SK-N-SH treated with all-trans-retinoic acid at 6 μM for 48 hours (cell line): ENCODE results near the gene PRKG1.

Experiments
- ATAC-seq: fragments of 200-7000 bp; cut with Tn5 transposase; 3 replicates; pipeline ENCODE4 v1.9.1; 2020; ENCODE audit warnings: mild to moderate bottlenecking, moderate library complexity
- BACH2 ChIP-seq: fragments of 250-450 bp; sonication (Bioruptor Pico); IDR thresholded peaks from 2 replicates; pipeline ENCODE4 v1.9.0; 2021; ENCODE audit warnings: mild to moderate bottlenecking, borderline replicate concordance
- CSDC2 ChIP-seq: fragments of 250-450 bp; sonication (Bioruptor Pico); IDR thresholded peaks from 2 replicates; pipeline ENCODE4 v1.5.0; 2020; ENCODE audit warnings: mild to moderate bottlenecking, moderate library complexity
- GLIS3 ChIP-seq: fragments of 250-450 bp; sonication (Bioruptor Pico); IDR thresholded peaks from 2 replicates; pipeline ENCODE4 v1.5.0; 2020; ENCODE audit warnings: mild to moderate bottlenecking, moderate library complexity
- ISL1 ChIP-seq: fragments of 250-450 bp; sonication (Bioruptor Pico); IDR thresholded peaks from 2 replicates; pipeline ENCODE4 v2.1.2; 2022; ENCODE audit warnings: mild to moderate bottlenecking, moderate library complexity
- OSR1 ChIP-seq: fragments of 250-450 bp; sonication (Bioruptor Pico); IDR thresholded peaks from 2 replicates; pipeline ENCODE4 v1.8.0; 2022; ENCODE audit warnings: moderate library complexity, mild to moderate bottlenecking, inconsistent platforms
- PPARA ChIP-seq: fragments of 250-450 bp; sonication (Bioruptor Pico); IDR thresholded peaks from 2 replicates; pipeline ENCODE4 v1.5.0; 2020; ENCODE audit warnings: mild to moderate bottlenecking, borderline replicate concordance
- RARB ChIP-seq: fragments of 250-450 bp; sonication (Bioruptor Pico); IDR thresholded peaks from 2 replicates; pipeline ENCODE4 v1.8.0; 2021; ENCODE audit warnings: mild to moderate bottlenecking, moderate library complexity
- SNAI2 ChIP-seq: fragments of 250-450 bp; sonication (Bioruptor Pico); IDR thresholded peaks from 2 replicates; pipeline ENCODE4 v1.5.0; 2020; ENCODE audit warnings: mild to moderate bottlenecking, moderate library complexity
- TCF4 ChIP-seq: fragments of 250-450 bp; sonication (Bioruptor Pico); IDR thresholded peaks from 2 replicates; pipeline ENCODE4 v1.8.0; 2021; ENCODE audit warnings: mild to moderate bottlenecking, moderate library complexity, borderline replicate concordance
- TOX ChIP-seq: fragments of 250-450 bp; sonication (Bioruptor Pico); IDR thresholded peaks from 2 replicates; pipeline ENCODE4 v1.8.0; 2021; ENCODE audit warnings: mild to moderate bottlenecking, moderate library complexity, borderline replicate concordance
- ZC3H10 ChIP-seq: fragments of 250-450 bp; sonication (Bioruptor Pico); IDR thresholded peaks from 2 replicates; pipeline ENCODE4 v1.5.1; 2021; ENCODE audit warnings: mild to moderate bottlenecking, moderate library complexity
- ZFP3 ChIP-seq: fragments of 250-450 bp; sonication (Bioruptor Pico); IDR thresholded peaks from 2 replicates; pipeline ENCODE4 v1.5.0; 2020; ENCODE audit warnings: mild to moderate bottlenecking, moderate library complexity
- ZFP30 ChIP-seq: fragments of 450-650 bp; formaldehyde crosslinking; IDR thresholded peaks from 2 replicates; pipeline ENCODE4 v1.5.0; 2022; ENCODE audit warnings: mild to moderate bottlenecking, moderate library complexity
- ZNF565 ChIP-seq: fragments of 450-650 bp; formaldehyde crosslinking; conservative IDR thresholded peaks from 2 replicates; pipeline ENCODE4 v1.5.0; 2020; ENCODE audit warnings: low read depth, mild to moderate bottlenecking, moderate library complexity
- ZNF70 ChIP-seq: fragments of 450-650 bp; formaldehyde crosslinking; IDR thresholded peaks from 2 replicates; pipeline ENCODE4 v1.5.0; 2020; ENCODE audit warnings: mild to moderate bottlenecking, moderate library complexity
- ZNF8 ChIP-seq: fragments of 450-650 bp; formaldehyde crosslinking; IDR thresholded peaks from 2 replicates; pipeline ENCODE4 v1.5.0; 2020; ENCODE audit warnings: mild to moderate bottlenecking, moderate library complexity
- TF ChIP-seq, protein P1 (sequence below): fragments of 250-450 bp; sonication (Bioruptor Pico); IDR thresholded peaks from 2 replicates; pipeline ENCODE4 v1.5.1; 2020; ENCODE audit warnings: low read depth, mild to moderate bottlenecking, moderate library complexity
- TF ChIP-seq, protein P2 (sequence below): fragments of 250-450 bp; sonication (Bioruptor Pico); IDR thresholded peaks from 2 replicates; pipeline ENCODE4 v1.8.0; 2020; ENCODE audit warnings: mild to moderate bottlenecking, moderate library complexity, borderline replicate concordance
- TF ChIP-seq, protein P3 (sequence below): fragments of 250-450 bp; sonication (Bioruptor Pico); IDR thresholded peaks from 2 replicates; pipeline ENCODE4 v1.5.1; 2021; ENCODE audit warnings: mild to moderate bottlenecking, moderate library complexity
- TF ChIP-seq, protein P4 (sequence below): fragments of 250-450 bp; sonication (Bioruptor Pico); IDR thresholded peaks from 2 replicates; pipeline ENCODE4 v1.8.0; 2021; ENCODE audit warnings: low read depth, mild to moderate bottlenecking, moderate library complexity, borderline replicate concordance
- TF ChIP-seq, protein P5 (sequence below): fragments of 250-450 bp; sonication (Bioruptor Pico); IDR thresholded peaks from 2 replicates; pipeline ENCODE4 v1.5.0; 2020; ENCODE audit warnings: mild to moderate bottlenecking, moderate library complexity

The PRKG1 gene

DNA sequence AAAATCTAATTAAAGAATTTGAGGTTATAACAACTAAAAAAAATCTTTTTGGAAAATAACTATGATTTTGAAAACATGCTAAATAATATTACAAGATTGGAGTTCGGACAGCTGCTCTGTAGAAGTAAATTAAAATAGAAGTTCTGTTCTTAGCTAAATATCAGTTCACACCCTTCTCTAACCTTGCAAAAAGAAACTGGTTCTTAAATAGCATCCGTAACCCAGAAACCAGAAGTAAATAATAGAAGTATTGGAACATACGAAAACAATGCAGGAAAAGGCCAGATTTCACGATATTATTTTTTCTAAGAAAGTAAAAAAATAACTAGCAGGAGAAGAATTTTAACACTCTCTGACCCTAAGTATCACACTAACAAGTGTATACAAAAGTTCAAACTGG, 164.7 kb downstream of the PRKG1 start:
- ATAC-seq: no peak
- no peak for TF ChIP-seq RARB (CRISPR knock-in tag)
- no peak for TF ChIP-seq BACH2
- TF ChIP-seq OSR1: no peak
- TF ChIP-seq, protein P1, sequence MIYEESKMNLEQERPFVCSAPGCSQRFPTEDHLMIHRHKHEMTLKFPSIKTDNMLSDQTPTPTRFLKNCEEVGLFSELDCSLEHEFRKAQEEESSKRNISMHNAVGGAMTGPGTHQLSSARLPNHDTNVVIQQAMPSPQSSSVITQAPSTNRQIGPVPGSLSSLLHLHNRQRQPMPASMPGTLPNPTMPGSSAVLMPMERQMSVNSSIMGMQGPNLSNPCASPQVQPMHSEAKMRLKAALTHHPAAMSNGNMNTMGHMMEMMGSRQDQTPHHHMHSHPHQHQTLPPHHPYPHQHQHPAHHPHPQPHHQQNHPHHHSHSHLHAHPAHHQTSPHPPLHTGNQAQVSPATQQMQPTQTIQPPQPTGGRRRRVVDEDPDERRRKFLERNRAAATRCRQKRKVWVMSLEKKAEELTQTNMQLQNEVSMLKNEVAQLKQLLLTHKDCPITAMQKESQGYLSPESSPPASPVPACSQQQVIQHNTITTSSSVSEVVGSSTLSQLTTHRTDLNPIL (CRISPR knock-in tag): no peak
- no peak for TF ChIP-seq TOX
- TF ChIP-seq, protein P2, sequence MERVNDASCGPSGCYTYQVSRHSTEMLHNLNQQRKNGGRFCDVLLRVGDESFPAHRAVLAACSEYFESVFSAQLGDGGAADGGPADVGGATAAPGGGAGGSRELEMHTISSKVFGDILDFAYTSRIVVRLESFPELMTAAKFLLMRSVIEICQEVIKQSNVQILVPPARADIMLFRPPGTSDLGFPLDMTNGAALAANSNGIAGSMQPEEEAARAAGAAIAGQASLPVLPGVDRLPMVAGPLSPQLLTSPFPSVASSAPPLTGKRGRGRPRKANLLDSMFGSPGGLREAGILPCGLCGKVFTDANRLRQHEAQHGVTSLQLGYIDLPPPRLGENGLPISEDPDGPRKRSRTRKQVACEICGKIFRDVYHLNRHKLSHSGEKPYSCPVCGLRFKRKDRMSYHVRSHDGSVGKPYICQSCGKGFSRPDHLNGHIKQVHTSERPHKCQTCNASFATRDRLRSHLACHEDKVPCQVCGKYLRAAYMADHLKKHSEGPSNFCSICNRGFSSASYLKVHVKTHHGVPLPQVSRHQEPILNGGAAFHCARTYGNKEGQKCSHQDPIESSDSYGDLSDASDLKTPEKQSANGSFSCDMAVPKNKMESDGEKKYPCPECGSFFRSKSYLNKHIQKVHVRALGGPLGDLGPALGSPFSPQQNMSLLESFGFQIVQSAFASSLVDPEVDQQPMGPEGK (CRISPR knock-in tag): no peak
- no peak for TF ChIP-seq ZNF70 (CRISPR knock-in tag)
- no peak for TF ChIP-seq ZFP3
- TF ChIP-seq, protein P3, sequence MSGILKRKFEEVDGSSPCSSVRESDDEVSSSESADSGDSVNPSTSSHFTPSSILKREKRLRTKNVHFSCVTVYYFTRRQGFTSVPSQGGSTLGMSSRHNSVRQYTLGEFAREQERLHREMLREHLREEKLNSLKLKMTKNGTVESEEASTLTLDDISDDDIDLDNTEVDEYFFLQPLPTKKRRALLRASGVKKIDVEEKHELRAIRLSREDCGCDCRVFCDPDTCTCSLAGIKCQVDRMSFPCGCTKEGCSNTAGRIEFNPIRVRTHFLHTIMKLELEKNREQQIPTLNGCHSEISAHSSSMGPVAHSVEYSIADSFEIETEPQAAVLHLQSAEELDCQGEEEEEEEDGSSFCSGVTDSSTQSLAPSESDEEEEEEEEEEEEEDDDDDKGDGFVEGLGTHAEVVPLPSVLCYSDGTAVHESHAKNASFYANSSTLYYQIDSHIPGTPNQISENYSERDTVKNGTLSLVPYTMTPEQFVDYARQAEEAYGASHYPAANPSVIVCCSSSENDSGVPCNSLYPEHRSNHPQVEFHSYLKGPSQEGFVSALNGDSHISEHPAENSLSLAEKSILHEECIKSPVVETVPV (CRISPR knock-in tag): no peak
- no peak for TF ChIP-seq GLIS3
- TF ChIP-seq SNAI2 (CRISPR knock-in tag): no peak
- no peak for TF ChIP-seq PPARA (CRISPR knock-in tag)
- no peak for TF ChIP-seq ZNF565 (CRISPR knock-in tag)
- no peak for TF ChIP-seq ZNF8
- TF ChIP-seq, protein P4, sequence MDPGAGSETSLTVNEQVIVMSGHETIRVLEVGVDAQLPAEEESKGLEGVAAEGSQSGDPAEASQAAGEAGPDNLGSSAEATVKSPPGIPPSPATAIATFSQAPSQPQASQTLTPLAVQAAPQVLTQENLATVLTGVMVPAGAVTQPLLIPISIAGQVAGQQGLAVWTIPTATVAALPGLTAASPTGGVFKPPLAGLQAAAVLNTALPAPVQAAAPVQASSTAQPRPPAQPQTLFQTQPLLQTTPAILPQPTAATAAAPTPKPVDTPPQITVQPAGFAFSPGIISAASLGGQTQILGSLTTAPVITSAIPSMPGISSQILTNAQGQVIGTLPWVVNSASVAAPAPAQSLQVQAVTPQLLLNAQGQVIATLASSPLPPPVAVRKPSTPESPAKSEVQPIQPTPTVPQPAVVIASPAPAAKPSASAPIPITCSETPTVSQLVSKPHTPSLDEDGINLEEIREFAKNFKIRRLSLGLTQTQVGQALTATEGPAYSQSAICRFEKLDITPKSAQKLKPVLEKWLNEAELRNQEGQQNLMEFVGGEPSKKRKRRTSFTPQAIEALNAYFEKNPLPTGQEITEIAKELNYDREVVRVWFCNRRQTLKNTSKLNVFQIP (CRISPR knock-in tag): no peak
- TF ChIP-seq ZFP30 (CRISPR knock-in tag): no peak
- TF ChIP-seq, protein P5, sequence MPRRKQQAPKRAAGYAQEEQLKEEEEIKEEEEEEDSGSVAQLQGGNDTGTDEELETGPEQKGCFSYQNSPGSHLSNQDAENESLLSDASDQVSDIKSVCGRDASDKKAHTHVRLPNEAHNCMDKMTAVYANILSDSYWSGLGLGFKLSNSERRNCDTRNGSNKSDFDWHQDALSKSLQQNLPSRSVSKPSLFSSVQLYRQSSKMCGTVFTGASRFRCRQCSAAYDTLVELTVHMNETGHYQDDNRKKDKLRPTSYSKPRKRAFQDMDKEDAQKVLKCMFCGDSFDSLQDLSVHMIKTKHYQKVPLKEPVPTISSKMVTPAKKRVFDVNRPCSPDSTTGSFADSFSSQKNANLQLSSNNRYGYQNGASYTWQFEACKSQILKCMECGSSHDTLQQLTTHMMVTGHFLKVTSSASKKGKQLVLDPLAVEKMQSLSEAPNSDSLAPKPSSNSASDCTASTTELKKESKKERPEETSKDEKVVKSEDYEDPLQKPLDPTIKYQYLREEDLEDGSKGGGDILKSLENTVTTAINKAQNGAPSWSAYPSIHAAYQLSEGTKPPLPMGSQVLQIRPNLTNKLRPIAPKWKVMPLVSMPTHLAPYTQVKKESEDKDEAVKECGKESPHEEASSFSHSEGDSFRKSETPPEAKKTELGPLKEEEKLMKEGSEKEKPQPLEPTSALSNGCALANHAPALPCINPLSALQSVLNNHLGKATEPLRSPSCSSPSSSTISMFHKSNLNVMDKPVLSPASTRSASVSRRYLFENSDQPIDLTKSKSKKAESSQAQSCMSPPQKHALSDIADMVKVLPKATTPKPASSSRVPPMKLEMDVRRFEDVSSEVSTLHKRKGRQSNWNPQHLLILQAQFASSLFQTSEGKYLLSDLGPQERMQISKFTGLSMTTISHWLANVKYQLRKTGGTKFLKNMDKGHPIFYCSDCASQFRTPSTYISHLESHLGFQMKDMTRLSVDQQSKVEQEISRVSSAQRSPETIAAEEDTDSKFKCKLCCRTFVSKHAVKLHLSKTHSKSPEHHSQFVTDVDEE (CRISPR knock-in tag): no peak
- TF ChIP-seq TCF4 (CRISPR knock-in tag): no peak

DNA sequence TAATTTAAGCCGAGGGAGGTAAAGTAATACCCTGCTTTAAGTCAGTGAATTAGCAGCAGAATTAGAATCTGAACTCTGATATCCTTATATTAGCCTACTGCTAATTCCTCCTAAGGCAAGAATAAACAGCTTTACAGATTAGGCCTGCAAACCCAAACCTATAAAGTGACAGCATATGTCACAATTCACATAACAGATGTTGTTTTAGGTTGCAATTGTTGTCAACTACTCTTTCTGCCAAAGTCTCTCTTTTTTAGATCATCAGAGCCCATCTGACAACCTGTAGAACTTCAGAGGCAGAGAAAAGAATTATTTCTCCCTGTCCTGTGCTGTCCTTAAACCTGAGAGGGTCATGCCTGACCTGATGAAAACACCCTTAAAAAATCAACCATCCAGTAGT, 167.2 kb downstream of the PRKG1 start:
- no peak for ATAC-seq
- TF ChIP-seq SNAI2 (CRISPR knock-in tag) (no peak), ZFP3 (no peak), ZNF70 (CRISPR knock-in tag) (no peak), ISL1 (no peak), ZNF565 (CRISPR knock-in tag) (no peak), ZC3H10 (CRISPR knock-in tag) (no peak), TOX (no peak), TCF4 (CRISPR knock-in tag) (no peak), CSDC2 (CRISPR knock-in tag) (no peak), PPARA (CRISPR knock-in tag) (no peak), OSR1 (no peak)
- TF ChIP-seq, protein P4 (CRISPR knock-in tag): no peak
- TF ChIP-seq, protein P1 (CRISPR knock-in tag): no peak
- TF ChIP-seq, protein P3 (CRISPR knock-in tag): no peak
- TF ChIP-seq, protein P5 (CRISPR knock-in tag): no peak
